Measurements from ENCODE around the gene UBE3D.
"Not testable (repeated sequence)": the region's sequence is repeated elsewhere in the genome, so short reads cannot be mapped to it uniquely, and the experiment has no call there.

UBE3D gene

GRCh38 chr6:83019741-83020140, 45.9 kb downstream of the UBE3D start:
- CTCF ChIA-PET, result interaction anchor here (0.6 kb wide), 1 partner anchor 692 kb away, joined by 3 read pairs; no protein-coding TSS in a partner anchor
- Histone ChIP-seq H3K9me3 (ENCODE audit: control insufficient read depth, insufficient read depth, low read depth, low read length) (no peaks in the 10 kb centered on the region), H3K27ac (ENCODE audit: extremely low read depth, low read depth, low read length) (no peak overlapping the region), H3K4me1 (ENCODE audit: control insufficient read depth, insufficient read depth, low read length) (no peaks in the 10 kb centered on the region), H3K4me3 (ENCODE audit: low read depth, low read length) (no peak overlapping the region), H3K36me3 (ENCODE audit: control insufficient read depth in 2 of 2, insufficient read depth in 1 of 2, low read length in 2 of 2) (peaks cover 24 to 73% of the 10 kb centered on the region in 2 experiments)
- TF ChIP-seq TRIM28 (IDR thresholded peaks at IDR 0.05; ENCODE audit: borderline replicate concordance, low read length) (no peak), ZNF175 (tag by site-specific recombination; IDR thresholded peaks at IDR 0.05) (no peak), ZNF10 (tag by site-specific recombination; IDR thresholded peaks at IDR 0.05) (no peak), ZNF24 (tag by site-specific recombination; IDR thresholded peaks at IDR 0.05) (no peak), ZFP37 (tag by site-specific recombination; IDR thresholded peaks at IDR 0.05) (no peak), ZNF560 (tag by site-specific recombination; IDR thresholded peaks at IDR 0.05; ENCODE audit: borderline replicate concordance) (no peak), ZNF223 (tag by site-specific recombination; IDR thresholded peaks at IDR 0.05) (no peak), WT1 (tag by site-specific recombination; IDR thresholded peaks at IDR 0.05) (no peak), ZNF830 (tag by site-specific recombination; IDR thresholded peaks at IDR 0.05; ENCODE audit: low read depth) (no peak), KLF1 (tag by site-specific recombination; IDR thresholded peaks at IDR 0.05) (no peak), ZNF704 (tag by site-specific recombination; IDR thresholded peaks at IDR 0.05) (no peak), ZNF624 (tag by site-specific recombination; IDR thresholded peaks at IDR 0.05) (no peak), ZNF426 (tag by site-specific recombination; IDR thresholded peaks at IDR 0.05) (no peak), ZNF248 (tag by site-specific recombination; IDR thresholded peaks at IDR 0.05) (no peak)
- POLR2A ChIA-PET, result no interaction called here

- H3K27ac ChIP-seq (ENCODE audit: extremely low read depth, low read depth, low read length); H3K4me1 ChIP-seq (ENCODE audit: control insufficient read depth, insufficient read depth, low read length); POLR2A ChIA-PET; CTCF ChIA-PET; H3K4me3 ChIP-seq (ENCODE audit: low read depth, low read length); H3K9me3 ChIP-seq (ENCODE audit: control insufficient read depth, insufficient read depth, low read depth, low read length): not testable (repeated sequence)
- H3K36me3 ChIP-seq (ENCODE audit: control insufficient read depth in 2 of 2, insufficient read depth in 1 of 2, low read length in 2 of 2), result peaks cover 3 to 43% of the 10 kb centered on the region in 2 experiments; a peak in 2 of 3 replicates
These were observed 54.5 kb downstream of the UBE3D start for GRCh38 chr6:83011131-83011530.

GRCh38 chr6:83008626-83009025, 57.0 kb downstream of the UBE3D start:
- Histone ChIP-seq H3K4me1 (ENCODE audit: control insufficient read depth, insufficient read depth, low read length) (peaks cover 7% of the 10 kb centered on the region), H3K9me3 (ENCODE audit: control insufficient read depth, insufficient read depth, low read depth, low read length) (no peaks in the 10 kb centered on the region), H3K27ac (ENCODE audit: extremely low read depth, low read depth, low read length) (no peak overlapping the region), H3K4me3 (ENCODE audit: low read depth, low read length) (no peak overlapping the region), H3K36me3 (ENCODE audit: control insufficient read depth in 2 of 2, insufficient read depth in 1 of 2, low read length in 2 of 2) (peaks cover 3 to 25% of the 10 kb centered on the region in 2 experiments; a peak in 2 of 3 replicates)
- no peak for TF ChIP-seq ZNF223 (tag by site-specific recombination; IDR thresholded peaks at IDR 0.05)
- no peak for TF ChIP-seq ZSCAN23 (tag by site-specific recombination; IDR thresholded peaks at IDR 0.05)
- no peak for TF ChIP-seq ZNF521 (tag by site-specific recombination; IDR thresholded peaks at IDR 0.05)
- TF ChIP-seq ZNF664 (tag by site-specific recombination; IDR thresholded peaks at IDR 0.05), result no peak
- no peak for TF ChIP-seq REPIN1 (tag by site-specific recombination; IDR thresholded peaks at IDR 0.05; ENCODE audit: low read depth)
- no peak for TF ChIP-seq YY2 (tag by site-specific recombination; IDR thresholded peaks at IDR 0.05)
- no peak for TF ChIP-seq ZNF292 (tag by site-specific recombination; IDR thresholded peaks at IDR 0.05; ENCODE audit: borderline replicate concordance, low read depth)
- no peak for TF ChIP-seq ZXDB (tag by site-specific recombination; IDR thresholded peaks at IDR 0.05)
- no peak for TF ChIP-seq PRDM4 (tag by site-specific recombination; IDR thresholded peaks at IDR 0.05)
- TF ChIP-seq ZBTB21 (tag by site-specific recombination; IDR thresholded peaks at IDR 0.05), result no peak
- TF ChIP-seq ZNF626 (tag by site-specific recombination; IDR thresholded peaks at IDR 0.05), result no peak
- no peak for TF ChIP-seq PBX3 (CRISPR knock-in tag; IDR thresholded peaks at IDR 0.05)
- no peak for TF ChIP-seq SP7 (tag by site-specific recombination; IDR thresholded peaks at IDR 0.05)
- CTCF ChIA-PET, result no interaction called here
- POLR2A ChIA-PET, result no interaction called here

Data from HEK293 (cell line).